DND-41 (cell line): ENCODE results near the gene CER1.
"Not testable (repeated sequence)": the region's sequence is repeated elsewhere in the genome, so short reads cannot be mapped to it uniquely, and the experiment has no call there.

ENCODE experiments used
- CTCF ChIP-seq: IDR thresholded peaks from 2 replicates; pipeline ENCODE4 v1.5.1; 2012; ENCODE audit warnings: borderline replicate concordance, low read length, moderate library complexity, mild to moderate bottlenecking; ENCODE audit not compliant: poor library complexity, severe bottlenecking; ENCODE audit errors: extremely low read depth
- EZH2 ChIP-seq: IDR thresholded peaks from 3 replicates; pipeline ENCODE4 v1.6.1; 2012; ENCODE audit warnings: borderline replicate concordance, low read depth, mild to moderate bottlenecking, moderate library complexity, low read length, inconsistent platforms; ENCODE audit not compliant: severe bottlenecking

GRCh38 chr9:14682616-14683015 is 39.9 kb downstream of the CER1 start:
- not testable (repeated sequence) for TF ChIP-seq CTCF, EZH2
